ENCODE measurements around the gene UBAC1.
A peak's percentile ranks its signal among the peaks of the same experiment; 100 is the strongest.

UBAC1 gene

GRCh38 chr9:135952664-135953206, 8.4 kb downstream of the UBAC1 start (continued):
- TF ChIP-seq REST (tag by site-specific recombination; IDR thresholded peaks at IDR 0.05) (no peak), ZNF621 (tag by site-specific recombination; IDR thresholded peaks at IDR 0.05) (no peak), ZNF488 (tag by site-specific recombination; IDR thresholded peaks at IDR 0.05) (no peak), ZBTB17 (tag by site-specific recombination; IDR thresholded peaks at IDR 0.05) (no peak)

GRCh38 chr9:135951889-135952663, 9.1 kb downstream of the UBAC1 start:
- Histone ChIP-seq H3K4me1 (ENCODE audit: control insufficient read depth, insufficient read depth, low read length) (no peaks in the 10 kb centered on the region), H3K27ac (ENCODE audit: extremely low read depth, low read depth, low read length) (peak overlapping the region; percentile 8; the same call in 1 of the 2 replicates), H3K36me3 (ENCODE audit: control insufficient read depth in 2 of 2, insufficient read depth in 1 of 2, low read length in 2 of 2) (peaks cover 0 to 48% of the 10 kb centered on the region in 2 experiments; a peak in 2 of 3 replicates), H3K4me3 (ENCODE audit: low read depth, low read length) (no peak overlapping the region), H3K9me3 (ENCODE audit: control insufficient read depth, insufficient read depth, low read depth, low read length) (no peaks in the 10 kb centered on the region)
- TF ChIP-seq MZF1 (tag by site-specific recombination; IDR thresholded peaks at IDR 0.05; ENCODE audit: borderline replicate concordance) (no peak), HOXC10 (CRISPR knock-in tag; IDR thresholded peaks at IDR 0.05) (no peak), ZNF548 (tag by site-specific recombination; IDR thresholded peaks at IDR 0.05) (no peak), ZNF266 (tag by site-specific recombination; IDR thresholded peaks at IDR 0.05; ENCODE audit: low read depth) (peak; percentile 38; the same call in 1 of the 2 replicates), OSR2 (tag by site-specific recombination; IDR thresholded peaks at IDR 0.05) (peak; percentile 28; the same call in 1 of the 2 replicates), KLF9 (tag by site-specific recombination; IDR thresholded peaks at IDR 0.05; ENCODE audit: low read depth) (0 out of 2 replicates have a peak, but pooled peaks have one; percentile 29), PRDM1 (tag by site-specific recombination; IDR thresholded peaks at IDR 0.05) (peak; percentile 88), ZNF558 (tag by site-specific recombination; IDR thresholded peaks at IDR 0.05) (no peak), ZNF561 (tag by site-specific recombination; IDR thresholded peaks at IDR 0.05; ENCODE audit: borderline replicate concordance) (peak; percentile 52; the same call in 1 of the 2 replicates), SP7 (tag by site-specific recombination; IDR thresholded peaks at IDR 0.05) (peak; percentile 56; the same call in 1 of the 2 replicates), ZNF394 (tag by site-specific recombination; IDR thresholded peaks at IDR 0.05; ENCODE audit: borderline replicate concordance) (0 out of 2 replicates have a peak, but pooled peaks have one; percentile 22), TRIM28 (IDR thresholded peaks at IDR 0.05; ENCODE audit: borderline replicate concordance, low read length) (peak; percentile 75; the same call in 1 of the 2 replicates), OVOL3 (tag by site-specific recombination; IDR thresholded peaks at IDR 0.05) (no peak), KLF1 (tag by site-specific recombination; IDR thresholded peaks at IDR 0.05) (peak; percentile 95), ZSCAN30 (tag by site-specific recombination; IDR thresholded peaks at IDR 0.05) (0 out of 2 replicates have a peak, but pooled peaks have one; percentile 23), ZNF366 (tag by site-specific recombination; conservative IDR thresholded peaks at IDR 0.05) (0 out of 2 replicates have a peak, but pooled peaks have one; percentile 13), ZEB2 (tag by site-specific recombination; IDR thresholded peaks at IDR 0.05) (0 out of 2 replicates have a peak, but pooled peaks have one; percentile 34), ZBTB17 (tag by site-specific recombination; IDR thresholded peaks at IDR 0.05) (peak; percentile 82), PATZ1 (tag by site-specific recombination; IDR thresholded peaks at IDR 0.05) (0 out of 2 replicates have a peak, but pooled peaks have one; percentile 15), KLF17 (tag by site-specific recombination; IDR thresholded peaks at IDR 0.05) (peak; percentile 56), ZNF600 (tag by site-specific recombination; IDR thresholded peaks at IDR 0.05) (peak; percentile 73), ZNF350 (tag by site-specific recombination; IDR thresholded peaks at IDR 0.05) (no peak), ZBTB44 (tag by site-specific recombination; IDR thresholded peaks at IDR 0.05) (peak; percentile 91)
- POLR2A ChIA-PET = interaction anchor here (0.6 to 0.9 kb wide), 2 partner anchors 8 to 45 kb away, joined by 5 to 6 read pairs; partner anchors contain the start of gene CAMSAP1
- CTCF ChIA-PET = interaction anchor here (0.6 kb wide), 3 partner anchors 24 to 147 kb away, joined by 3 read pairs; no protein-coding TSS in a partner anchor
